Osteoblast (primary cell): ENCODE measurements around the gene OTOP2. TPM values are rescaled to one million over a fixed set of nuclear protein-coding genes. Genes with fewer than 3 reads are reported as not detected.
A peak's percentile ranks its signal among the peaks of the same experiment; 100 is the strongest.

Source experiments
- DNase-seq: peaks from one replicate; pipeline ENCODE4 v3.0.0; 2011; ENCODE audit warnings: low spot score, mixed read lengths; ENCODE audit not compliant: insufficient read length; ENCODE audit errors: missing footprints
- H2AFZ ChIP-seq: 2 replicates; pipeline ENCODE4 v1.6.0; 2011; ENCODE audit warnings: mild to moderate bottlenecking, low read length
- H3K27ac ChIP-seq: 2 replicates; pipeline ENCODE4 v1.5.1; 2011; ENCODE audit warnings: mild to moderate bottlenecking, low read depth, low read length, moderate library complexity
- H3K27me3 ChIP-seq: 2 replicates; pipeline ENCODE4 v1.6.0; 2012; ENCODE audit warnings: mild to moderate bottlenecking, control low read depth, inconsistent platforms, low read length, moderate library complexity; ENCODE audit not compliant: insufficient read depth
- H3K36me3 ChIP-seq: 2 replicates; pipeline ENCODE4 v1.5.1; 2011; ENCODE audit warnings: mild to moderate bottlenecking, low read length, control low read depth, moderate library complexity; ENCODE audit not compliant: insufficient read depth
- H3K4me1 ChIP-seq: 2 replicates; pipeline ENCODE4 v1.5.1; 2011; ENCODE audit warnings: mild to moderate bottlenecking, low read length, control low read depth, moderate library complexity; ENCODE audit not compliant: insufficient read depth
- H3K4me2 ChIP-seq: 2 replicates; pipeline ENCODE4 v1.6.0; 2011; ENCODE audit warnings: mild to moderate bottlenecking, low read length; ENCODE audit not compliant: insufficient read depth
- H3K4me3 ChIP-seq: fragments of 200-600 bp; sonication (generic); 3 replicates; pipeline ENCODE4 v1.5.1; 2012; ENCODE audit warnings: mild to moderate bottlenecking, low read length, inconsistent platforms; ENCODE audit not compliant: insufficient read depth
- H3K79me2 ChIP-seq: 2 replicates; pipeline ENCODE4 v1.6.0; 2012; ENCODE audit warnings: mild to moderate bottlenecking, low read length, control low read depth, inconsistent platforms; ENCODE audit not compliant: insufficient read depth
- H3K9me3 ChIP-seq: 2 replicates; pipeline ENCODE4 v1.5.1; 2011; ENCODE audit warnings: low read depth, low read length, control low read depth
- H4K20me1 ChIP-seq: 2 replicates; pipeline ENCODE4 v1.6.0; 2012; ENCODE audit warnings: mild to moderate bottlenecking, low read length, control low read depth; ENCODE audit not compliant: insufficient read depth
- total RNA-seq: library from RNA; depleted of rRNA; stranded (reverse); fragments of >200 nt; gene quantifications from 2 replicates; pipeline ENCODE4 v1.2.3, GENCODE V29; 2012
- TF ChIP-seq, protein P1 (sequence below): IDR thresholded peaks from 2 replicates; pipeline ENCODE4 v1.5.1; 2011; ENCODE audit warnings: mild to moderate bottlenecking, low read depth, low read length, moderate library complexity; ENCODE audit errors: extremely low read depth

OTOP2 gene
- total RNA-seq, 1 donor, result not detected

DNA sequence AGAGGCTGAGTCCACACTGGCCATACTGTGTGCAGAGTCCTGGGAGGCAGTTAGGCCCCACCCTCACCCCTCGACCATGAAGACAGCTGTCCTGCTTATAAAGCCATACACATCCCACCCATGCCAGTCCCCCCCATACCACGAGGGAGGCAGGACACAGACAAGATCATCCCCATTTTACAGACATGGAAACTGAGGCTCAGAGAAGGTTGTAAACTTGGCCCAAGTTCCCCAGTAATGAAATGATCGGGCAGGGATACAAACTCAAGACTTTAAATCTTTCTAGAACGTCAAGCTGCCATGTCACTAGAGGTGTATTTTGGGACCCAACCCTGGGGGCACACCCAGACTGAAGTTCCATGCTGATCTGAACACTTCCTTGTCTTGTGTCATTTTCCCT lies 32.0 kb downstream of the OTOP2 start:
- H3K36me3 ChIP-seq, result no peaks in the 10 kb centered on the region
- H3K27ac ChIP-seq, result no peak overlapping the region
- H3K4me2 ChIP-seq, result no peak overlapping the region
- H3K27me3 ChIP-seq, result peaks cover 5% of the 10 kb centered on the region
- H4K20me1 ChIP-seq, result no peaks in the 10 kb centered on the region
- H3K79me2 ChIP-seq, result no peaks in the 10 kb centered on the region
- no peak for DNase-seq
- TF ChIP-seq, protein P1, sequence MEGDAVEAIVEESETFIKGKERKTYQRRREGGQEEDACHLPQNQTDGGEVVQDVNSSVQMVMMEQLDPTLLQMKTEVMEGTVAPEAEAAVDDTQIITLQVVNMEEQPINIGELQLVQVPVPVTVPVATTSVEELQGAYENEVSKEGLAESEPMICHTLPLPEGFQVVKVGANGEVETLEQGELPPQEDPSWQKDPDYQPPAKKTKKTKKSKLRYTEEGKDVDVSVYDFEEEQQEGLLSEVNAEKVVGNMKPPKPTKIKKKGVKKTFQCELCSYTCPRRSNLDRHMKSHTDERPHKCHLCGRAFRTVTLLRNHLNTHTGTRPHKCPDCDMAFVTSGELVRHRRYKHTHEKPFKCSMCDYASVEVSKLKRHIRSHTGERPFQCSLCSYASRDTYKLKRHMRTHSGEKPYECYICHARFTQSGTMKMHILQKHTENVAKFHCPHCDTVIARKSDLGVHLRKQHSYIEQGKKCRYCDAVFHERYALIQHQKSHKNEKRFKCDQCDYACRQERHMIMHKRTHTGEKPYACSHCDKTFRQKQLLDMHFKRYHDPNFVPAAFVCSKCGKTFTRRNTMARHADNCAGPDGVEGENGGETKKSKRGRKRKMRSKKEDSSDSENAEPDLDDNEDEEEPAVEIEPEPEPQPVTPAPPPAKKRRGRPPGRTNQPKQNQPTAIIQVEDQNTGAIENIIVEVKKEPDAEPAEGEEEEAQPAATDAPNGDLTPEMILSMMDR, result no peak
- peaks cover 5% of the 10 kb centered on the region for H3K4me1 ChIP-seq
- no peak overlapping the region for H2AFZ ChIP-seq
- H3K9me3 ChIP-seq, result no peaks in the 10 kb centered on the region
- no peak overlapping the region for H3K4me3 ChIP-seq

DNA sequence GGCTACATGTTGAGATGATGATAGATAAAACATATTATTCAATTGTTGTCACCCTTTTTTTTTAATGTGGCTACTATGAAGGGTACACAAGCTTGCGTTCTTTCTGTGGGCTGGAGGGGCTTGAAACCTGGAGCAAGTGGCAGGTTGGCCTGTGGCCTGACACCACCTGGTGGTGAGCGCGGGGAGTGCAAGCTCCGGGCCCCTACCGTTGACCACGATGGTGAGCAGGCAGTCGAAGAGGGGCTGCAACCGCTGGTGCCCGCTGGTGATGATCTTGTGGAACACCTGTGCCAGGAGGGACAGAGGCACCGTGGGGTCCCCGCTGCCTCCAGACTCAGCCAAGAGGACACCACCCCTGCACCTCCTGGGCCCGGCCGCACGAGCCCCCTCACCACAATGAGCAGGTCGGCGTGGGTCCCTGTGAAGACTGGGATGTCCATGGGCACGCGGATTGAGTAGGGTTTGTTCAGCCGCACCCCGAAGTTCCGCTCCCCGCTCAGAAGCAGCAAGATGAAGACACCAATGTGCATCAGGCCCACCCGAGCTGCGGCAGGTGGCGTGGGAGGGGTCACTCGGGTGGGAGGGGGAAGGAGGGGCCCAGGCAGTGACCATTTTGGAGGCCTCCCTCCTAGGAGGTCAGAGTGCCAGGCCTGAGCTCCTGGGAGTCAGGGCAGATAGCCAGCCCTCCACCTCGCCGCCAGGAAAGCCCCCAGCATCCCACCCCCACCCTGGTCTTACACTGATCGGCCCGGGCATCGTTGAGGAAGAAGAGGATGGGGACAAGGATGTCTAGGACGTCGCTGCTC lies 34.1 kb downstream of the OTOP2 start:
- Histone ChIP-seq H3K9me3 (no peaks in the 10 kb centered on the region), H3K36me3 (no peaks in the 10 kb centered on the region), H3K79me2 (no peaks in the 10 kb centered on the region), H3K4me1 (peaks cover 5% of the 10 kb centered on the region), H3K27me3 (peaks cover 2% of the 10 kb centered on the region), H3K4me2 (no peak overlapping the region), H3K4me3 (no peak overlapping the region), H2AFZ (no peak overlapping the region), H4K20me1 (no peaks in the 10 kb centered on the region), H3K27ac (no peak overlapping the region)
- TF ChIP-seq, protein P1, result peak; percentile 85
- peak; percentile 98 for DNase-seq

DNA sequence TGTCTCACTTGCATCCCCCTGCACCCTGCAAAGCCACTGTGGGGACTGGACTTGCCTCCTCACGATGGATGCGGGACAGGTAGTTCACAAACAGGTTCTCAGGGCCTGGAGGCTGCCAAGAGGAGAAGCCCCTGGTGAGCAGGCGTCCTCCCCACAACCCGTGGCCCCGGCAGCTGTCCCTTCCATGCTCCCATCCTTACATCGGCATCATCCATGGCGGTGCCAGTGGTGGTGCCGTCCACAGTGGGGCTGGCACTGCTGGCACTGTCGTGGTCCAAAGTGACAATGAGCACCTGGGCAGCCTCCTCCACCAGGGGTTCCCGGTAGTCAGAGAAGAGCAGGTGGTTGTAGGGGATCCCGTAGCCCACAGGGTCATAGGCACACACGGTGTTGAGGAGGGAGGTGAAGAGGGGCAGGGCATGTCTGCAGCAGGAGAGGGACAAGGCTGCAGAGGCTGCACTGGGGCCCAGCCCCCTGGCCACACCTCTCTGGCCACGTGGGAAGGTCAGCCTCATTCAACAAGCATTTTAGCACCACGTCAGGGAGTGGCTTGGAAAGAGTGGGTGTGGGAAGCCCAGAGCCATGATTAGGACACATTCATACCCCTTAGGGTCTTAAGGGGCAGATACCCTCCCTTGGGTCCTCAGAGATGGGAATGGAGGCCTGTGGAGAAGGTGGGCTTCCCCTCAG lies 35.9 kb downstream of the OTOP2 start:
- peak; percentile 95 for DNase-seq

More for the DNA sequence above, 35.9 kb downstream of the OTOP2 start:
- peaks cover under 1% of the 10 kb centered on the region for H3K27me3 ChIP-seq
- no peaks in the 10 kb centered on the region for H3K36me3 ChIP-seq
- peaks cover 5% of the 10 kb centered on the region for H3K4me1 ChIP-seq
- H3K4me2 ChIP-seq, result no peak overlapping the region
- peak overlapping the region; percentile 63 for H2AFZ ChIP-seq
- TF ChIP-seq, protein P1, result no peak
- H3K79me2 ChIP-seq, result no peaks in the 10 kb centered on the region
- H4K20me1 ChIP-seq, result no peaks in the 10 kb centered on the region
- no peaks in the 10 kb centered on the region for H3K9me3 ChIP-seq
- no peak overlapping the region for H3K27ac ChIP-seq
- no peak overlapping the region for H3K4me3 ChIP-seq
